ENCODE results near the gene TRIM2.

Gene TRIM2

DNA sequence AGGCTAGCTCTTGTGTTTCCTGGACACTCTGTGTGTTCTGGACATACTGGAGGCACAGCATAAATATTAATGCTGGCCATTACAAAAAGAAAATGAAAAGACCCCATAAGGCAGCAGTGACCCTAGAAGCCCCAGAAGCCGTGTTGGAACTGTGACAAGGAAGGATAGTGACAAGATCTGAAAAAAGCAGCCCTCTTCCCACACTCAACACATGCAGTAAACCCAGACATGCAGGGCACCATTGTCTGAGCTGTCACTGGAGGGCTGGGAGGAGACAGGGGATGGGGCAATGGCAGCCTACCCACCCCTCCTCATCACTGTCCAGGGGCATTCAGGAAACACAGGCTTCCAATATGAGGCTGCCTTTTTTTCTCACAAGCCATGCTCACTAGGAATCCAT is 6.5 kb downstream of the TRIM2 start:
- DNase-seq (ENCODE audit: low read depth), result no peak
- TF ChIP-seq, protein P1, sequence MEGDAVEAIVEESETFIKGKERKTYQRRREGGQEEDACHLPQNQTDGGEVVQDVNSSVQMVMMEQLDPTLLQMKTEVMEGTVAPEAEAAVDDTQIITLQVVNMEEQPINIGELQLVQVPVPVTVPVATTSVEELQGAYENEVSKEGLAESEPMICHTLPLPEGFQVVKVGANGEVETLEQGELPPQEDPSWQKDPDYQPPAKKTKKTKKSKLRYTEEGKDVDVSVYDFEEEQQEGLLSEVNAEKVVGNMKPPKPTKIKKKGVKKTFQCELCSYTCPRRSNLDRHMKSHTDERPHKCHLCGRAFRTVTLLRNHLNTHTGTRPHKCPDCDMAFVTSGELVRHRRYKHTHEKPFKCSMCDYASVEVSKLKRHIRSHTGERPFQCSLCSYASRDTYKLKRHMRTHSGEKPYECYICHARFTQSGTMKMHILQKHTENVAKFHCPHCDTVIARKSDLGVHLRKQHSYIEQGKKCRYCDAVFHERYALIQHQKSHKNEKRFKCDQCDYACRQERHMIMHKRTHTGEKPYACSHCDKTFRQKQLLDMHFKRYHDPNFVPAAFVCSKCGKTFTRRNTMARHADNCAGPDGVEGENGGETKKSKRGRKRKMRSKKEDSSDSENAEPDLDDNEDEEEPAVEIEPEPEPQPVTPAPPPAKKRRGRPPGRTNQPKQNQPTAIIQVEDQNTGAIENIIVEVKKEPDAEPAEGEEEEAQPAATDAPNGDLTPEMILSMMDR (IDR thresholded peaks at IDR 0.05; ENCODE audit: low read length, missing control alignments), result no peak
- H3K4me3 ChIP-seq (replicated peaks; ENCODE audit: low read depth, low read length), result no peak overlapping the region

DNA sequence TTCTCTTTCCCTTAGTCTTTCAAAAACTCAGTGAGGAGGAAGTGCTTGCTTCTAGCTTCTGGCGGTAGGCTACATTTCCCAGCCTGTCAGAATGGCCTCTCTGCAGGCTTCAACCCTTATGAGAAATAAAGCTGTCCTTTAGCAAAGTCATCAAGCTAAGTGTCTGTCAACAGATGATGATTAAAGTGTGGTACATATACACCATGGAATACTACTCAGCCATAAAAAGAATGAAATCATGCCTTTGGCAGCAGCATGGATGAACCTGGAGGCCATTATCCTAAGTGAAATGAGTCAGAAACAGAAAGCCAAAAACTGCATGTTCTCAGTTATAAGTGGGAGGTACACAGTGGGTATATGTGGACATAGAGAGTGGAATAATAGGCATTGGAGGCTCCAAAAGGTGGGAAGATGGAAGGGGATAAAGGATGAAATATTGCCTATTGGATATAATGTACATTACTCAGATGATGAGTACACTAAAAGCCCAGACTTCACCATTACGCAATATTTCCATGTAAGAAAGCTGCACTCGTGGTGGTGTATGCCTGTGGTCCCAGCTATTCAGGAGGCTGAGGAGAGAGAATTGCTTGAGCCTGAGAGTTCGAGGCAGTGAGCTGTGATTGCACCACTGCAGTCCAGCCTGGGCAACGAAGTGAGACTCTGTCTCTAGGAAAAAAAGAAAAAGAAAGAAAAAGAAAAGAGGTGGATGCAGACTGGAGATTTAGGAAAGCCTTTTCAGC is 7.9 kb downstream of the TRIM2 start:
- TF ChIP-seq, protein P1 (IDR thresholded peaks at IDR 0.05; ENCODE audit: low read length, missing control alignments), result no peak
- peak; percentile 77 for DNase-seq (ENCODE audit: low read depth)
- no peak overlapping the region for H3K4me3 ChIP-seq (replicated peaks; ENCODE audit: low read depth, low read length)

DNA sequence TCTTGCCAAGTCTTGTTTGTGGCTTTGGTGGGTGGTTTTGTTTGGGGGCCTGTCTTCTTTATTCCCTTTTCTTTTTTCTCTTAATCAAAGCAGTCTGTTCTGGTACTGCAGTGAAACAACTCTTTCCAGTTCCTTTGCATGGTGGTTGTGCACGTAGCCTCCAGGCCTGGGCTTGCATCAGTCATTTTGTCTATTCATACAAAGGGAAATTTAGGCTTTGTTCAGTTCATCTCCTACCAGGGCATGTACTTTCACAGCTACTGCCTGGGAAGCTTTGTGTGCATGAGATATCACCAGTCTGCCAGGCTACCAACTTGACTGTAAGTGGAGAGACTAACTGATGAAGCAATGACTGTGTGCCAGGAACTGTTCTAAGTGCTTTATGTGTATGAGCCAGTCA is 8.5 kb downstream of the TRIM2 start:
- TF ChIP-seq, protein P1 (IDR thresholded peaks at IDR 0.05; ENCODE audit: low read length, missing control alignments), result no peak
- DNase-seq (ENCODE audit: low read depth), result no peak
- no peak overlapping the region for H3K4me3 ChIP-seq (replicated peaks; ENCODE audit: low read depth, low read length)

DNA sequence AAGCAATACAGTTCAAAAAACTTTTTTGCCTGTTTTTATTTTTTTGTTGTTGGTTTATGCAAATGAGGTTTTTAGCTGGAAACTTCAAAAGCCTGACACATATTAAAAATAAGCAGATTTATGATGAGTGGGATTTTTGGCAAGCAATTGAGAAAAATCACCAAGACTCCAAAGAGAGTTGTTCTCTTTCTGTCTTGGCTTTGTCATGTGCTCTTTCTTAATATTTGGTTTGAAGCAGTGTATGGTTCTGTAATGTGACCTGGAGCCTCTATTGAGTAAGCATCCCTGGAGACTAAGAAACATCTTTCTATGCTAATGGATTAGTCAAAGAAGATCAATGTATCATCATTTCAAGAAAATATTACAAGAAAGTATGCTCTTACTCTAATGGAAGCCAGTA is 11.7 kb downstream of the TRIM2 start:
- H3K4me3 ChIP-seq (replicated peaks; ENCODE audit: low read depth, low read length), result no peak overlapping the region
- TF ChIP-seq, protein P1 (IDR thresholded peaks at IDR 0.05; ENCODE audit: low read length, missing control alignments), result no peak
- DNase-seq (ENCODE audit: low read depth), result no peak

GRCh38 chr4:153216546-153216945 is 12.3 kb downstream of the TRIM2 start:
- TF ChIP-seq, protein P1 (IDR thresholded peaks at IDR 0.05; ENCODE audit: low read length, missing control alignments), result no peak
- H3K4me3 ChIP-seq (replicated peaks; ENCODE audit: low read depth, low read length), result no peak overlapping the region
- DNase-seq (ENCODE audit: low read depth), result no peak

DNA sequence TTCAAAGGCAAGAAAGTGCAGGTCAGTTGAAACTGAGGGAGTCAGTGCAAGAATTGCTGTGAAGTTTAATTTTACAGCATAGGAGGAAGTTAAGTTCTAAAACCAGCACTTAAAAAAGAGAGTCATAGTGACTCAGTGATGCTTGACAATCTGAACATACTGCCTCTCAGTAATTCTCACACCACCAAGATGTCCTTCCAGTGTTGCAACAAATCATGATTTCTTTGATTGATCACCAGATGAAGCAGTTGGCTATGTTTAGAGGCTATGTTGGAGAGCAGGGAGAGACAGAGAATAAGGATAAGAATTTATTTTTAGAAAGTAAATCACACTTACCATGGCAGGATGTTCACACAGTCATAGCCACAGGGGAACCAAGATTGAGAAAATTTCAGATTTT is 13.2 kb downstream of the TRIM2 start:
- DNase-seq (ENCODE audit: low read depth), result no peak
- no peak overlapping the region for H3K4me3 ChIP-seq (replicated peaks; ENCODE audit: low read depth, low read length)
- TF ChIP-seq, protein P1 (IDR thresholded peaks at IDR 0.05; ENCODE audit: low read length, missing control alignments), result no peak

GRCh38 chr4:153218961-153219360 is 14.7 kb downstream of the TRIM2 start:
- H3K4me3 ChIP-seq (replicated peaks; ENCODE audit: low read depth, low read length), result no peak overlapping the region
- TF ChIP-seq, protein P1 (IDR thresholded peaks at IDR 0.05; ENCODE audit: low read length, missing control alignments), result no peak
- DNase-seq (ENCODE audit: low read depth), result no peak
